HG03354 (cell line): ENCODE measurements around the gene DNAJB2.

Source experiments
- ATAC-seq: cut with Tn5 transposase; IDR thresholded peaks from one replicate; pipeline ENCODE4 v1.9.1; 2021; ENCODE audit warnings: mild to moderate bottlenecking; ENCODE audit not compliant: unreplicated experiment, poor library complexity, severe bottlenecking

The DNAJB2 gene

DNA sequence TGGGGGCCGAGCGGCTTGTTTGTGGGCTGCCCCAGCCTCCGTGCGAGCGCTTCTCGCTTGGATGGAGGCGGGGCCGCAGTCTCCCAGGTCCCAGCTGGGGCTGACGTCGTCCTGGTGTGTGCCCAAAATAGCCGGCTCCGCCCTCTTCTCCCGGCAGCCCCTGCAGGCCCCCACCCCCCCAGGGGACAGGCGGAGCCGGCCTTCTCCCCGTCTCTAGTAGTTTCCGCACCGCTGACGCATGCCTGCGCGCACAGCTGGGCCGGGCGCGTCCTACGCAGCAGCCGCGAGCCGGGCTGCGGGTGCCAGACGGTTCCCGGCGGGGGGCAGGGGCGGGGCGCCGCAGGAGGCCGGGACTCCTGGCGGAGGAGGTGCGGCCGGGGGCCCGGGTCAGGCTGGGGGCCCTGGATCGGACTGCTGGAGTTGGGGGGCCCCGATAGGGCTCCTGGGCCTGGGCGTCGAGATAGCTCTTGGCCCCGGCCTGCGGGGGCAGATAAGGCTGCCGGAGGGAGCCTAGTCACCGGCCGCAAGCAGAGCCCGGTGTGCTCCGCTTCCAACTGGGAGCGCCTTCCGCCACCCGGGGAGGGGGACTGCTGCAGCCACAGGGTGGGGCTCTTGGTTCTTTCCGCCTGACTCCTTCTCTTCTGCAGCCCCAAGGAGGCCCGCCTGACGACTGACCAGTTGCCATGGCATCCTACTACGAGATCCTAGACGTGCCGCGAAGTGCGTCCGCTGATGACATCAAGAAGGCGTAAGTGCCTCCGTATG is at the start of gene DNAJB2:
TSS of gene DNAJB2 (plus strand) at position 216 of the 765 bp plus-strand sequence. CDS start at position 684, 468 bp downstream.
- ATAC-seq, result peak; percentile 83

DNA sequence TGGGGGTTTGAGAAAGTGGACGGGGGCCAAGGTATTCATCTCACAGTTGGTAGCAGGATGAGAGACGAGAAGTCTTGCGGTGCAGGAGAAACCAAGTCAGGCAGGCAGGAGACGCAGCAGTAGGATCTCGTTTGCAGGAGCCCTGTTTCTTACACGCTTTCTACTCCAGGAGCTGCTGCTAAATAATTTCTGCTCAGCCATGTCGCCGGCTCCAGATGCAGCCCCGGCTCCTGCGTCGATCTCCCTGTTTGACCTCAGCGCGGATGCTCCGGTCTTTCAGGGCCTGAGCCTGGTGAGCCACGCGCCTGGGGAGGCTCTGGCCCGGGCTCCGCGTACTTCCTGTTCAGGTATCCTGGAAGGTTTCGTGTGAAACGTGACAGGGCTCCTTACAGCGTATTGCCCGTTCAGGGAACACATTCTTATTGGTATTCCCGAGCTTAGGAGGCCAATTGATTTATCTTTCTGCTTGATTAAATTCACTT is 49.1 kb upstream of the DNAJB2 start:
- ATAC-seq, result peak; percentile 18

- ATAC-seq, result no peak
Observed at GRCh38 chr2:219234331-219234730, 44.8 kb upstream of the DNAJB2 start.

GRCh38 chr2:219243291-219243761 is 35.8 kb upstream of the DNAJB2 start:
- ATAC-seq, result no peak

- no peak for ATAC-seq
Observed at GRCh38 chr2:219244789-219245147, 34.4 kb upstream of the DNAJB2 start.

- peak; percentile 72 for ATAC-seq
Observed at GRCh38 chr2:219245148-219245898, 33.8 kb upstream of the DNAJB2 start, which contains the start of the genes GLB1L and STK16. TSS of gene GLB1L (minus strand) at chr2:219245444. CDS start at chr2:219243573, 1,871 bp downstream. TSS of gene STK16 (plus strand) at chr2:219245479. CDS start at chr2:219246000, 521 bp downstream.

DNA sequence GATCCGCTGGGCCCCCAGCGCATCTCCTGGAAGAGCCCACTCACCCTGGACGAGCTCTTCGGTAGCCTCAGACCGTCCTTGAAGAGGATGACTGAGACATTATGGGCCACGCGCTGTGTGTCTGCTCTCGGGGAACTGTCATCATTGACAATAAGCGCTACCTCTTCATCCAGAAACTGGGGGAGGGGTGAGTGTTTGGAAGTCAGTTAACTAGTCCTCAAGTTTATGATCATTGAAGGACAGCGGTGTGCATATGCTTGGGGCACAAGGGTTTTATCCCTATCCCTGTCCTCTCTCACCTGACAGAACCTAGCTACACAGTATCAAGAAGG is 33.3 kb upstream of the DNAJB2 start:
- no peak for ATAC-seq

DNA sequence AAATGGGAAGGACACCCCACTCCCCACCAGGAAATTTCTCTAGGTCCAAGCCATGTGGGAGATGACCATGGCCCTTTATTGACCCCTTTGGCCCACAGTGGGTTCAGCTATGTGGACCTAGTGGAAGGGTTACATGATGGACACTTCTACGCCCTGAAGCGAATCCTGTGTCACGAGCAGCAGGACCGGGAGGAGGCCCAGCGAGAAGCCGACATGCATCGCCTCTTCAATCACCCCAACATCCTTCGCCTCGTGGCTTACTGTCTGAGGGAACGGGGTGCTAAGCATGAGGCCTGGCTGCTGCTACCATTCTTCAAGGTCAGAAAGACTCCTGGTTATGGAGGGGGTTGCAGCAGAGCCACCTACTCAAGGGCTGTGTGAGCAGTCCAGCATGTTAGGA is 32.6 kb upstream of the DNAJB2 start:
- ATAC-seq, result no peak

DNA sequence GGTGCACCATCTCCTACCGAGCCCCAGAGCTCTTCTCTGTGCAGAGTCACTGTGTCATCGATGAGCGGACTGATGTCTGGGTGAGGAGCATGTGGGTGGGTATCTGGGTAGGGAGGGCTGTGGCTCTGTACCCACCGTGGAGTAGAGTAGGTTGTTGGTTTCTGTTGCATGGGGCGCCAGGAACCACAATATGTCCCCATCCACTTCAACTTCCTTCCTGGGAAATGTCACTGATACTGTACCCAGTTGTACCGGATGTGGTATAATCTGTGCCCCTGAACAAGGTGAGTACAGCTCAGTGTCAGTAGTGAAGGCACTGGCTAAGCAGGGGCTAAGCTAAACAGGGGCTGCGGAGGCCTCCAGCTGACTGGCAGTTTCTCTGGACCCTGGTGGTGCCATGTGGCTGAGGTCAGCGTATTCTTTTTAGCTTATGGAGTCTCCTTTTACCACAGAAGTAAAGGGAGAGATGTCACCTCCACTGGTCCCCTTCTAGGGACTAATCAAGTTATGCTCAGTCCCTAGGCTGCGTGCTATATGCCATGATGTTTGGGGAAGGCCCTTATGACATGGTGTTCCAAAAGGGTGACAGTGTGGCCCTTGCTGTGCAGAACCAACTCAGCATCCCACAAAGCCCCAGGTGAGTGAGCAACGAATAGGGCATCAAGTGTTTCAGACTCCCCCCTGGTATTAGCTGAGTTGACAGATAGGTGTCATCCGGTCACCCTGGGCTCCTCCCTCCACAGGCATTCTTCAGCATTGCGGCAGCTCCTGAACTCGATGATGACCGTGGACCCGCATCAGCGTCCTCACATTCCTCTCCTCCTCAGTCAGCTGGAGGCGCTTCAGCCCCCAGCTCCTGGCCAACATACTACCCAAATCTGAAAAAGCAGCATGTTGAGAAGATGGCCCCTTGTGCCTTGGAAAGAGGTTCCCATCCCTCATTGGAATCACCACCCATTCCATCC is 31.2 kb upstream of the DNAJB2 start:
- no peak for ATAC-seq

GRCh38 chr2:219248845-219249202 is 30.3 kb upstream of the DNAJB2 start:
- ATAC-seq, result no peak

DNA sequence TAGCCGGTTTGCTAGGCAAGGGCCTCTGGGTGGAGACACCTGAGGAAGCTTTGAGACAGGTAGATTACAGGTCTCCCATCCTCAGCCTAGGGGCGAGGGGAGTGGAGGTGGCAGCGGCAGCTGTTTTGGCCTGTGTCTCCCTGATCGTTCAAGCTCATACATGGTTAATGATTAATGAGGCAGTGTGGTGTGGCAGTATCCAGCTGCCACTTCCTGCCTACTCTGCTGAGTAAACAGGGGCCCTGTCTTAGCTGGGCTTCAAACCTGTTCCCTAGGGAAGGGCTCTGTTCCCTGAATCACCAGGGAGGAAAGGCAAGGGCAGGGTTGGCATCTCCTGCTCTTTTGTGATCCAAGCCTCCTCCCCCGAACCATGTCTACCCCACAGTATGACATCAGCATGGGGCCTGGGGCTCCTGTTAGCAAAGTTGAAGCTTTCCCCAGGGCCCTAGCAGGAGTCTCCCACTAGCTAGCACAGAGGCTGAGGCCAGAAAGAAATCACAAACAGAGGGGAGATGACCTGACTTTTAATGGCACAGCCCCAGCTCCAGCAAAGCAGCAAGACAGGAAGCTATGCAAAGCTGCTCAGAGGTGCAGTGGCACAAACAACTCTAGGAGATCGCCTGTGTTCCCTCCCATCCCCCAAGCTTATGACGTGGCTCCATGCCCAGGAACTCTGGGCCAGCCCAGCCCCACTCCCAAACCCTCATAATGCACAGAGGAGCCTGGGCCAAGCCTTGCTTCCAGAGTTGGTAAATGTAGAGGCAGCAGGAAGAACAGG is 29.8 kb upstream of the DNAJB2 start:
- ATAC-seq, result peak; percentile 52

DNA sequence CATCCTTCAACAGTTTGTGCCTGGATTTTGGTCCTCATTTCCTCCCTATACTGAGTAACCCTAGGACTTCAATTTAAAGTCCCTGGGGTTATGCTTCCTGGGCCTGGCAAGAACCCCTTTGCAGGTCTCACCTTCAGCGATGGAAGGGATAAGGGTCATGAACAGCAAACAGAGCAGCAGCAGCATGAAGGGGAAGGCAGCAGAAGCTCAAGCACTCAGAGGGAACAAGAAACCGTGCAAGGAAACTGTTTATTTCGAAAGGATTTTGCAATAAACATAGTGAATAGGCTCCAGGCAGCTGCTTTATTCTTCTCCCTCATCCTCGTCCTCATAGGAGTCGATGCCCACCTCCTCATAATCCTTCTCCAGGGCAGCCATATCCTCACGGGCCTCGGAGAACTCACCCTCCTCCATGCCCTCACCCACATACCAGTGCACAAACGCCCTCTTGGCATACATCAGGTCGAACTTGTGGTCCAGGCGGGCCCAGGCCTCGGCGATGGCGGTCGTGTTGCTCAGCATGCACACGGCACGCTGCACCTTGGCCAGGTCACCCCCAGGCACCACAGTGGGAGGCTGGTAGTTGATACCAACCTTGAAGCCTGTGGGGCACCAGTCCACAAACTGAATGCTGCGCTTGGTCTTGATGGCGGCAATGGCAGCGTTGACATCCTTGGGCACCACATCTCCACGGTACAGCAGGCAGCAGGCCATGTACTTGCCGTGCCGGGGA is 29.0 kb upstream of the DNAJB2 start:
- ATAC-seq, result no peak

DNA sequence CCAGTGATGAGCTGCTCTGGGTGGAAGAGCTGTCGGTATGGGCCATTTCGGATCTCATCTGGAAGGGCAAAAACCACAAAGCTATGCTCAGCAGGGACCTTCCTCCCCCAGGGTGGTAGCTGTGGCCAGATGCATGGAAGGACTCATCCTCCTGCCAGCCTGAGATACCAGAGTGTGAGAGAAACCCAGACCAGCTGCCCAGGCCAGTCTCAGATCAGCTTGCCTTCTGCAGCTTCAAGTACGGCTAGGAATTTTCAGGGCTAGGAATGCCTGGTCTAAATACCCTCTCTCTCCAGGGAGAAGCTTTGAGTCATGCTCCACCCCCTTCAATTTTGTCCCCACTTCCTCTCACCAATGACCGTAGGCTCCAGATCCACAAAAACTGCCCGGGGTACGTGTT is 27.5 kb upstream of the DNAJB2 start:
- ATAC-seq, result no peak

DNA sequence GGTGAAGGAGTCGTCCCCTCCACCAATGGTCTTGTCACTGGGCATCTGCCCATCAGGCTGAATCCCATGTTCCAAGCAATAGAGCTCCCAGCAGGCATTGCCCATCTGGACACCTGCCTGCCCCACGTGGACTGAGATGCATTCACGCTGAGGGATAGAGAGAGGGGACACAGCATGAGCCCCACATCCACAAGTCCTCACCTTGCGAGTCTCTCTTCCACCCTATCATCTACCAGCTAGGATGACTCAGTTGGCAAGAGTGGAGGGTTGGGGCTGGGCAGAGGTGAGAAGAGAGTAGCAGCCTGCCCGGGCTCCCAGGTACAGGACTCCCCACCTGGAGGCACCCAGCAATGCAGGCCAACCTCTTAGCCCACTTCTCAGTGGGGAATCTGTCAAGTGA is 27.1 kb upstream of the DNAJB2 start:
- ATAC-seq, result no peak

GRCh38 chr2:219252570-219252899 is 26.6 kb upstream of the DNAJB2 start:
- ATAC-seq, result no peak

- ATAC-seq, result peak; percentile 13
Observed at GRCh38 chr2:219252900-219253752, 26.0 kb upstream of the DNAJB2 start, which contains the start of gene TUBA4B. TSS of gene TUBA4B (plus strand) at chr2:219253243. CDS start at chr2:219253408, 165 bp downstream.

DNA sequence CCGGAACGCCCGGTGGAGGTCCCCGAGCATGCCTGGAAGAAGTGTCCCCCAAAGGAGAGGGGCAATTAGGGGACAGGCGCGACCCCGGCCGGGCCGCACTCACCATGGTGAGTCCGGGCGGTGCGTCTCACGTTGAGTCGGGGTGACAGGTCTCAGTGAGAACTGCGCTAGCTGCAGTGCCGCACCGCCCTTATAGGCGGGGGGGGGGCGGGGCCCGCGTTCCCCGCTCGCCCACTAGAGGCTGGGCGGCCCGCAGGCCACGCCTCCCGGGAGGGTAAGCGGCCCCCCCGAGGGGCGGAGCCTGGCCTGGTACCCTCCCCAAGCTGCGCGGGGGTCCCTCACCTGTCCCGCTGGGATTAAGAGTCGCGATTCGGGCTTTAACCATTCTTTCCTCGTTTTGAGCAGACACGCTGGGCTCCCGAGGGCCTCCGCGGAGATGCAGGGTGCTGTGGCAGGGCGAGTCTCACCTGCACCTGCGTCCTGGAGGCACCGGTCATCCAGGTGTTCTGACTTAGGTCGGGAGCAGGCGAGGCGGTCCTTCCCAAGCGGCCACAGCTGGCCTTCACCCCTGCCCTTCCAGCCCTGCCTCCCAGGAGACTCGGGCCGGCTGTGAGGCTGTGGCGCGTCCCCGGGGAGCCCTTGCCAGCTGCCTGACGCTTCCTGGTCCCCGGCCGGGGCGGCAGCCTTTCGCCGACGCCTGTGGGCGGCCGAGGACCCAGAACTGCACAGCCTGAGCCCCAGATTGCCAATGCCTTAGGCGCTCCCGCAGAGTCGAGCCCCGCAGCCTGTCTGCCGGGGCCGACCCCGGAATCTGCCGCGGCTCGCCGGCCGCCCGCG is 25.2 kb upstream of the DNAJB2 start, which contains the start of gene TUBA4A:
TSS of gene TUBA4A (minus strand) at position 166 of the 837 bp plus-strand sequence. CDS start at position 106, 60 bp downstream.
- peak; percentile 57 for ATAC-seq
